NCI-H2107 treated with DMSO at 0.1 percent for 48 hours (cell line): Measurements from ENCODE around the gene IL1F10.

Source experiments
- DNase-seq: peaks from one replicate; lab custom pipeline; 2025; ENCODE audit not compliant: unreplicated experiment; lab: John Stamatoyannopoulos, UW

The IL1F10 gene

GRCh38 chr2:113067681-113068080, at the start of gene IL1F10:
Gene IL1F10, plus strand, starts transcription at chr2:113067970. Its CDS starts 4,769 bp downstream, at chr2:113072739.
- DNase-seq: no peak

- DNase-seq: no peak
Measured at GRCh38 chr2:113018509-113018908, 49.3 kb upstream of the IL1F10 start.

- DNase-seq: no peak
Measured at GRCh38 chr2:113021312-113021711, 46.5 kb upstream of the IL1F10 start.

DNA sequence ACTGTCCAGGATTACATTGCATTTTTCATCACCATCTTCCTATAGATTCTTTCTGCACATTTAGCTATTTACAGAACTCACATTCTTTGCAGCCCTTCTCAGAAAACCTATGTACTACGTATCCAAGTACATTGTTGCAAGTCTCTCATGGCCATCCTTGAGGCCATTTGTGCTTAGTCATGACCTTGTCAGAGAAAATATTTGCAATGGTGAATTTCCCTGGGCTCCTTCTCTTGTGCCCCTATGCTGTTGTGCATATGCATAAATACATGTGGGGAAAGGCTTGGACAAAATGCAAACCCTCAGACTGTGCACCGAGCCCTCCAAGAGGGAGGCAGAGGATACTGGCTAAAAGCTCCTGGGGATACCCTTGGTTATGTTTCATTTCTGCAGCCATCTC, 43.0 kb upstream of the IL1F10 start:
- DNase-seq: no peak

DNA sequence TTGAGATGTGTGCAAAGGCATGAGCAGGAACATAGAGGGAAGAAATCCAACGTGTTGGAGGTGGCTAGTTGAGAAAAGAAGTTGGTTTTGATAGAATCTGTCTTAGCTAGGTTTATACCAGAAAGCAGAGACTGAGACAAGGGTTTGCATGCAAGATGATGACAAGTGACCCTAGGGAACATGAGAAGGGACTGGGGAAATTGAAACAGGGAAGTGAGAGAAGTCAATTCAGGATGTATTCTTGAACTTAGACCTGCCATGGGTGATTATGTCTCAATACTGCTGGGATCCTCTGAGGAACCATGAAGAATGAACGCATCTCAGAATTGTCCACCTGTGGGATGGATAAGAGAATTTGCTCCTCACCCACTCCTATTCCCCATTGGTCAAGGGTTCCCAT, 42.0 kb upstream of the IL1F10 start:
- no peak for DNase-seq

DNA sequence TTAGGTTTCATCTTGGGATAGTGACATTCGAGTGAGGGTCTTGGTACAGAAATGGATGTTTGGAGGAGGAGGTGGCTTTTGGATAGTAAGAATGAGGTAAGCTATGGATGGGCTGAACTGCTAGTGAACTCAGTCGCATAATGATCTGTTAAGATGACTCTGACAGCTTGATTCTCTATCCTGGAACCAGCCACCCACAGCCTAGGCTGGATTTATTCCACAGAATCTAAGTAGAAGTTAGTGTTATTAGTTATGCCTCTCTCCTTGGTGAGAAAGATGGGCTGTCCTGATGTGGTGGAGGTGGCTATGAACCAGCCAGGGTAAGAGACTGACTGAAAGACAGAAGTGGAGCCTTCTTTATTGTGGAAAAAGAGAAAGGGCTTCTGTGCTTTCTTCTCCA, 40.1 kb upstream of the IL1F10 start:
- no peak for DNase-seq

DNA sequence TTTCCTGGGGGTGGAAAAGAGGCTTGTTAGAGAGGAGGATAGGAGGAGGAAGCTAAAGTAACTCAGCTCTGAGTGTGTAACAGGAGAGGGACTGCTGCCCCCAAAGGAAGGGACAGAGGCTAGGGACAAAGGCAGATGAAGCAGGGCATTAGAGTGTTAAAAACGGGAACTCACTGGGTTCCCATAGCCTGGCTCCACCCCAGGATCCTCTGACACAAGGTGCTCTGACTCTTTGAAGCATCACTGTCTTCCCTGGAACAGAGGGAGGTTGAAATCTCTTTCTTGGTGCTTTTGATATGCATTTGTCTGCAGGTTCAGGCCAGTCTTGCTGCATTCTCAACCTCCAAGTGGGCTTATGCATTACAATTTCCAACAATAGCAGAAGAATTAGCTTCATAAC, 39.7 kb upstream of the IL1F10 start:
- DNase-seq: no peak

- no peak for DNase-seq
Measured at GRCh38 chr2:113032737-113033136, 35.0 kb upstream of the IL1F10 start.

DNA sequence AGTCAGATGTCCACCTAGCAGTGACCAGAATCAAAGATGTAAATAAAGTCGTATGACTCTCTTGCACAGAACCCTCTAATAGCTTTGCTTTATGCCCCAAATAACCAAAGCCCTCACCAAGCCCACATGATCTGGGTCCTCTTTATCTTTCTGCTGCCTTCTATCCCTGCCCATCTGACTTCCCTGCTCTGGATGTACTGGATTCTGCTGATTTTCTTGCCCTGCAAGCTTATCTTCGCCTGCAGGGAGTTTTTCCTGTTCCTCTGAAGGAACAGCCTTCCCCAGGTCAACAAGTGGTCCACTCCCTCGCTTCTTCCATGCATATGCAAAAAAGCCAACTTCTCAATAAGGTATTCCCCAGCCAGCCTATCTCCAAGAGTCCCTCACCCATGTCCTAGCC, 33.8 kb upstream of the IL1F10 start:
- no peak for DNase-seq

- DNase-seq: no peak
Measured at GRCh38 chr2:113036763-113037162, 31.0 kb upstream of the IL1F10 start.

GRCh38 chr2:113038291-113038690, 29.5 kb upstream of the IL1F10 start:
- DNase-seq: no peak

DNA sequence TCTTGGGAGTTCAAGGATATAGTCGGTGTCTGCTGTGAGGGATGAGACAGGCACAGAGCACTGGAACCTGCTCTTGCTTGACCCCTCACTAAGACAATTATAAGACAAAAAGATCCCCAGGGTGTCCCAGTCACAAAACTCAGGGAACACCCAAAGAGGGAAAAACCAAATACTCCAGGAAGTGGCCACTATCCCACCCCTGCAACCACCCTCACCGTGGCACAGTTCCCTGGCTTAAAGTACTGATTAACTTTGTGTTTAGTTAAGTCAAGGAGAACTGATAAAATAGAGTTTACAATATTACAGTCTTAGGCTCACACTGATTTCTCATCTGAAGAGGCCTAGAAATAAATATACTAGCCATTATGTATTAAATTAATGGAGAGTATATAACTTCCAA, 28.6 kb upstream of the IL1F10 start:
- DNase-seq: no peak

GRCh38 chr2:113039719-113040118, 28.1 kb upstream of the IL1F10 start:
- no peak for DNase-seq

DNA sequence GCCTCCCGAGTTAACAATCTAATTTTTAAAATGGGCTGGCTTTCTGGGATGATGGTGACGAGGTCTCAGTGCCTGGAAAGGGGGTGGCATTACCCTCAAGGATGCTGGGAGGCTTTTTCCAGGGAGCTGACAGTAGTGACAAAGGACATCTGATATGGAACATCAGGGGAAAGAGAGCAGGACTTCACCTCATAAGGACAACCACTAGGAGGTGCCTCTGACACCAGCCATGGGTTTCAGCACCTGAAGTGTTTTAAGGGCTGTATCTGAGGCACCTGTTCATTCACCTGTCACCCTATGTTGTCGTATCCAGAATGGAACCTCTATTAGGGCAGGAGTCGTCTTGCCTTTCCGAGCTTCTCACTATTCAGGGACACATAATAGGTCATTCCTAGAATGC, 25.9 kb upstream of the IL1F10 start:
- DNase-seq: no peak

- no peak for DNase-seq
Measured at GRCh38 chr2:113046465-113046864, 21.3 kb upstream of the IL1F10 start.

DNA sequence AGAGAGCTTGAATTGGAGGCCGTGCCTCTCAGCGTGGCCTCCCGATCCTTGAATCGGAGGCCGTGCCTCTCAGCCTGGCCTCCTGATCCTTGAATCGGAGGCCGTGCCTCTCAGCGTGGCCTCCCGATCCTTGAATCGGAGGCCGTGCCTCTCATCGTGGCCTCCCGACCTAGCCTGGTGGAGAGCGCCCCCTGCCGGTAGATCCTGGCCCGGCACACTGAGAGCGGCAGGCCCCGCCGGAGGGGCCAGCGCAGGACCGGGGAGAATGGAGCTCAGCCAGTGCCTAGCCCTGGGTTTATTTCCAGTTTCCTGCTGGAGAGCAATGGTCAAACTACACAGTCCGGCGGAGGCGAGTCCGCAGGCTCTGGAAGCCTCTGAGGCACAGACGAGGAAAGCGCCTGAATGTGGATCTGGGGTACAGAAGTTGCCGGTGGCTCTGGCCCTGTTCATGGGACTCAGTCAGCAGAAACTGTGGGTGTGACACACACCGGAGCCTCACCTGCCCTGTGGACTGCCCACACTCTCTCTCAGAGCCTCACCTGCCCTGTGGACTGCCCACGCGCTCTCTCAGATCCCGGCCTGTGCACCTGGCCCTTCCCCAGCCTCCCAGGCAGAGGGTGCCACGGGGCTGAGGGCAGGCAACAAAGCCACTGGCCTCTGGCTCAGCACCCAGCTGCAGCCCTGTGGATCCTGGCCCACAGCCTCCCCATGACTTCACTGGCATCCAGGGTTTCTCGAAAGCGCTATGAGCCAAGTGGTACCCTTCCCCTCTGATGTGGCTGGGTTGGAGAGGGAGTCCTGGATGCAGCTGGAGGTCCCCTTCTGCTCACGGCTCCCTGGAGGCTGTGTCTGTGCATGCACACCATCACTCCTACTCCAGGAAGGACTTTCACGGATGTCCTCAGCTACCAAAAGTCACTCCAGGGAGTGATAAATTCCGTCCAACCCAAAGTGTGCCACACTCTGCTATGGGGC, 16.6 kb upstream of the IL1F10 start:
- DNase-seq: no peak

DNA sequence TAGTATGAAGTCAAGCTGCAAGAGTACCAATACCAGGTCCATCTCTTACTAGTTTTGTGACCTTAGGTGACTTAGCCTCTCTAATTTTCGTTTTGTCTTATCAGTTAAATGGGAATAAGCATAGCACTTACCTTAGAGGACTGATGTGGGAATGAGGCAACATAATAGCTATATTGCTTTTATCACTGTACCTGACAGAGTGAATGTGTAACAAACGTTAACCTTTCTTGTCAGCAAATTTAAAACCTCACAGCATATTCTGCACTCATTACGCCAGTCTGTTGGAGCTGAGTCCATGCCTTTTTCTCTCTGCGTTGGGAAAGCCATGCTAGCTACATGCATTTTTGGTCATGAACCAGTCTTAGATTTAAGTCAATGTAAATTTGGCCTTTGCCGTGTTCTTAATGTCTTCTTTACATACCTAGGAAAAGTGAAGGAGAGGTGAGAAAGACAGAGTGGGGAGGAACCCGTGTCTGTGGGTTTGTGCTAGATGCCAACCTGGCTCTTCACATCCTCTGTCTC, 15.3 kb upstream of the IL1F10 start, which contains the start of gene IL36B:
Gene IL36B (minus strand): TSS at position 472 of the 522 bp plus-strand sequence.
- no peak for DNase-seq

DNA sequence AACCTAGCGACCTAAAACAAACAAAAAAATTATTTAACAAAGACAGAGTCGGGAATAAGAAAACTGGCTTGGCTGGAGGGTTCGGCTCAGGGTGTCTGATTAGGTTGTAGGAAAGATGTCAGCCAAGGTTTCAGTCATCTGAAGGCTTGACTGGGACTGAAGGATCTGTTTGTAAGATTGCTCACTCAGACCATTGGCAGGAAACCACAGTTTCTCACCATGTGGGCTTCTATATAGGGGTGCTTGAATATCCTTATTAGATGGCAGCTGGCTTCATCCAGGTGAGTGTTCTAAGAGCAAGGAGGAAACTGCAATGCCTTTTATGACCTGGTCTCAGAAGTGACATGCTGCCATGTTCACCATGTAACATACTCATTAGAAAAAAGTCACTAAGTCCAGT, 14.1 kb upstream of the IL1F10 start:
- DNase-seq: no peak

DNA sequence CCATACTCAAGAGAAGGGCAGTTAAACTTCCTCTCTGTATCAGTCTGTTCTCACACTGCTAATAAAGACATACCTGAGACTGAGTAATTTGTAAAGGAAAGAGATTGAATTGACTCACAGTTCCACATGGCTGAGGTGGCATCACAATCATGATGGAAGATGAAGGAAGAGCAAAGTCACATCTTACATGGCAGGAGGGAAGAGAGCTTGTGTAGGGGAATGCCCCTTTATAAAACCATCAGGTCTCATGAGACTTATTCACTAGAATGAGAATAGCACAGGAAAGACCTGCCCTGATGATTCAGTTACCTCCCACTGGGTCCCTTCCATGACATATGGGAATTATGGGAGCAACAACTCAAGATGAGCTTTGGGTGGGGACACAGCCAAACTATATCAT, 13.7 kb upstream of the IL1F10 start:
- DNase-seq: no peak

DNA sequence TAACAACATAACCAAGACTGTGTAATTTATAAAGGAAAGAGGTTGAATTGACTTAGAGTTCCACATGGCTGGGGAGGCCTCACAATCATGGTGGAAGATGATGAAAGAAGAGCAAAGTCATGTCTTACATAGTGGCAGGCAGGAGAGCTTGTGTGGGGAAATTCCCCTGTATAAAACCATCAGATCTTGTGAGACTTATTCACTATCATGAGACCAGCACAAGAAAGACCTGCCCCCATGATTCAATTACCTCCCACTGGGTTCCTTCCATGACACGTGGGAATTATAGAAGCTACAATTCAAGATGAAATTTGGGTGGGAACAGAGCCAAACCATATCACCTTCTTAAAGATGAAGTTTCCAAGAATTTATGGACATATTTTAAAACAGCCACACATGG, 11.2 kb upstream of the IL1F10 start:
- no peak for DNase-seq

GRCh38 chr2:113057117-113057516, 10.7 kb upstream of the IL1F10 start:
- no peak for DNase-seq

DNA sequence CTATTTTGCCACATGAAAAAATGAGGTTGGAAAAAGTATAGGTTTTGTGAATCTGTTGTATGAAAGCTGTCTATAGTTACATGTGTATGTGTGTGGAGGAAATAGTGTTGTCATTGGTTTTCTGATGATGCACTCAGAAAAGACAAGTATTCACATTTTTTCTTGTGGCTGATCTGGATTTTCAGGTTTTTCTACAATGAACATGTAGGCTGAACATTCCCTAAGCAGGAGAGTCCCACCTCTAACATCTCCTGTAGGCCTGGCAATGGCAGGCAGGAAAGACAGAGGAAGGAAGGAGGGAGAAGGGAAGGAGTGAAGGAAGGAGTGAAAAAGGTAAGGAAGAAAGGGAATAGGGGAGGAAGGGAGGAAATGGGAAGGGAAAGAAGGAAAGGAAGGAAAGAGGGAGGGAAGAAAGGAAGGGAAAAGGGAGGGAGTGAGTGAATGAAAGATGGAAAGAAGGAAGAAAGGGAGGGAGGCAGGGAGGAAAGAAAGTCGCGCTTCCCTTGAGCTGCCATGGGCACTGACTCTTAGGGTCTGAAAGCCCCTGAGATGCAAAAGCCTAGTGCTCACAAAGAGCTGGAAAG, 9.3 kb upstream of the IL1F10 start:
- no peak for DNase-seq
